ENCODE results near the gene PRKCA. TPM values are rescaled to one million over a fixed set of nuclear protein-coding genes. Genes with fewer than 3 reads are reported as not detected.

PRKCA gene
- total RNA-seq, 2 experiments from 2014 or later = 84.4 to 87.9 TPM

- H3K4me3 Mint-ChIP-seq = no peak overlapping the region
- ChIA-PET POLR2A (no interaction called here), CTCF (no interaction called here)
- no peak overlapping the region for H3K27ac Mint-ChIP-seq
- ATAC-seq (no peak), DNase-seq (no peak)
- H3K9me3 Mint-ChIP-seq = no peaks in the 10 kb centered on the region
- intact Hi-C loops (cut with micrococcal nuclease) = no loop called here
- H3K36me3 Mint-ChIP-seq (ENCODE audit: low read depth) = peaks cover 32% of the 10 kb centered on the region
- no peak for TF ChIP-seq CTCF (IDR thresholded peaks at IDR 0.05)
- H3K4me1 Mint-ChIP-seq (ENCODE audit: low read depth) = peaks cover 4% of the 10 kb centered on the region
- no peaks in the 10 kb centered on the region for H3K27me3 Mint-ChIP-seq
These were observed 483.7 kb downstream of the PRKCA start for GRCh38 chr17:66786107-66786506.

GRCh38 chr17:66787914-66788313 is 485.5 kb downstream of the PRKCA start:
- no peak overlapping the region for H3K27ac Mint-ChIP-seq
- intact Hi-C loops (cut with micrococcal nuclease) = no loop called here
- CTCF ChIA-PET = interaction anchor here (0.5 kb wide), 1 partner anchor 31 kb away, joined by 3 read pairs; no protein-coding TSS in a partner anchor
- POLR2A ChIA-PET = no interaction called here
- DNase-seq (no peak), ATAC-seq (no peak)
- no peaks in the 10 kb centered on the region for H3K9me3 Mint-ChIP-seq
- no peak for TF ChIP-seq CTCF (IDR thresholded peaks at IDR 0.05)
- H3K27me3 Mint-ChIP-seq = no peaks in the 10 kb centered on the region
- peaks cover 42% of the 10 kb centered on the region for H3K36me3 Mint-ChIP-seq (ENCODE audit: low read depth)
- no peak overlapping the region for H3K4me3 Mint-ChIP-seq
- peaks cover 6% of the 10 kb centered on the region for H3K4me1 Mint-ChIP-seq (ENCODE audit: low read depth)

GRCh38 chr17:66789093-66789492 is 486.7 kb downstream of the PRKCA start:
- DNase-seq (no peak), ATAC-seq (no peak)
- CTCF ChIA-PET = interaction anchor here (0.9 kb wide), 1 partner anchor 116 kb away, joined by 3 read pairs; no protein-coding TSS in a partner anchor
- Mint-ChIP-seq H3K4me3 (no peak overlapping the region), H3K4me1 (ENCODE audit: low read depth) (peaks cover 6% of the 10 kb centered on the region), H3K27ac (no peak overlapping the region), H3K36me3 (ENCODE audit: low read depth) (peaks cover 46% of the 10 kb centered on the region), H3K27me3 (no peaks in the 10 kb centered on the region), H3K9me3 (no peaks in the 10 kb centered on the region)
- intact Hi-C loops (cut with micrococcal nuclease) = no loop called here
- POLR2A ChIA-PET = interaction anchor here (1.1 kb wide), 1 partner anchor 11 kb away, joined by 5 read pairs; no protein-coding TSS in a partner anchor
- no peak for TF ChIP-seq CTCF (IDR thresholded peaks at IDR 0.05)

GRCh38 chr17:66789961-66790437 is 487.6 kb downstream of the PRKCA start:
- peaks cover 6% of the 10 kb centered on the region for H3K4me1 Mint-ChIP-seq (ENCODE audit: low read depth)
- no peak for TF ChIP-seq CTCF (IDR thresholded peaks at IDR 0.05)
- no peak overlapping the region for H3K4me3 Mint-ChIP-seq
- H3K9me3 Mint-ChIP-seq = no peaks in the 10 kb centered on the region
- POLR2A ChIA-PET = no interaction called here
- ATAC-seq (no peak), DNase-seq (no peak)
- H3K27ac Mint-ChIP-seq = no peak overlapping the region
- intact Hi-C loops (cut with micrococcal nuclease) = no loop called here
- peaks cover 47% of the 10 kb centered on the region for H3K36me3 Mint-ChIP-seq (ENCODE audit: low read depth)
- CTCF ChIA-PET = interaction anchor here (1.1 kb wide), 1 partner anchor 10 kb away, joined by 3 read pairs; no protein-coding TSS in a partner anchor
- no peaks in the 10 kb centered on the region for H3K27me3 Mint-ChIP-seq

- POLR2A ChIA-PET = no interaction called here
- H3K27ac Mint-ChIP-seq = no peak overlapping the region
- CTCF ChIA-PET = interaction anchor here (1.1 kb wide), 1 partner anchor 9 kb away, joined by 3 read pairs; no protein-coding TSS in a partner anchor
- no peak for DNase-seq
- ATAC-seq = no peak
- H3K4me3 Mint-ChIP-seq = no peak overlapping the region
- peaks cover 6% of the 10 kb centered on the region for H3K4me1 Mint-ChIP-seq (ENCODE audit: low read depth)
- intact Hi-C loops (cut with micrococcal nuclease) = no loop called here
- H3K9me3 Mint-ChIP-seq = no peaks in the 10 kb centered on the region
- no peaks in the 10 kb centered on the region for H3K27me3 Mint-ChIP-seq
- no peak for TF ChIP-seq CTCF (IDR thresholded peaks at IDR 0.05)
- peaks cover 47% of the 10 kb centered on the region for H3K36me3 Mint-ChIP-seq (ENCODE audit: low read depth)
These were observed 488.2 kb downstream of the PRKCA start for GRCh38 chr17:66790501-66791061.
